MM.1S (cell line): ENCODE data around the gene MORN4.

Experiments
- CTCF ChIP-seq: fragments of 300-600 bp; sonication (generic); IDR thresholded peaks from 2 replicates; pipeline ENCODE4 v1.5.1; 2016; ENCODE audit warnings: antibody characterized with exemption, low read length, mixed read lengths
- EZH2 ChIP-seq: fragments of 300-600 bp; sonication (generic); optimal IDR thresholded peaks from 2 replicates; pipeline ENCODE3; 2017; ENCODE audit warnings: low read depth, mild to moderate bottlenecking, antibody characterized with exemption, low read length, mixed read lengths

GRCh38 chr10:97585439-97585811 is 47.9 kb downstream of the MORN4 start:
- TF ChIP-seq CTCF (no peak), EZH2 (no peak)
